Neural crest cell (in vitro differentiated cells): ENCODE data around the gene JDP2. TPM values are rescaled to one million over a fixed set of nuclear protein-coding genes. Genes with fewer than 3 reads are reported as not detected.

ENCODE experiments used
- DNase-seq: peaks from one replicate; pipeline ENCODE4 v3.0.0; 2021; ENCODE audit warnings: low read depth, mixed read lengths, low spot score
- H3K27ac Mint-ChIP-seq: one replicate; pipeline ENCODE4 v1.8.0; 2021; ENCODE audit warnings: mild to moderate bottlenecking, mixed read lengths; ENCODE audit not compliant: unreplicated experiment
- H3K27me3 Mint-ChIP-seq: 2 replicates; pipeline ENCODE4 v1.8.0; 2021; ENCODE audit warnings: low read depth, mild to moderate bottlenecking, mixed read lengths
- H3K36me3 Mint-ChIP-seq: 2 replicates; pipeline ENCODE4 v1.8.0; 2021; ENCODE audit warnings: low read depth, mild to moderate bottlenecking, mixed read lengths
- H3K4me1 Mint-ChIP-seq: 2 replicates; pipeline ENCODE4 v1.8.0; 2021; ENCODE audit warnings: mixed read lengths
- H3K4me3 Mint-ChIP-seq: one replicate; pipeline ENCODE4 v1.8.0; 2021; ENCODE audit warnings: mild to moderate bottlenecking, mixed read lengths
- H3K9me3 Mint-ChIP-seq: 2 replicates; pipeline ENCODE4 v1.8.0; 2021; ENCODE audit warnings: mixed read lengths
- CTCF ChIP-seq: fragments of 200-600 bp; sonication (generic); conservative IDR thresholded peaks from 2 replicates; pipeline ENCODE4 v1.5.0; 2021; ENCODE audit warnings: antibody characterized with exemption, mild to moderate bottlenecking
- total RNA-seq: library from RNA; stranded (reverse); gene quantifications from 2 replicates; pipeline ENCODE4 v1.2.1, GENCODE V29; 2021

The JDP2 gene
- total RNA-seq, 1 donor from 2014 or later: 2.6 TPM

GRCh38 chr14:75495399-75495798, 67.6 kb downstream of the JDP2 start:
- no peak for DNase-seq
- H3K27ac Mint-ChIP-seq: no peak overlapping the region
- TF ChIP-seq CTCF: no peak
- peaks cover 3% of the 10 kb centered on the region for H3K9me3 Mint-ChIP-seq
- no peaks in the 10 kb centered on the region for H3K4me1 Mint-ChIP-seq
- H3K36me3 Mint-ChIP-seq: no peaks in the 10 kb centered on the region
- no peaks in the 10 kb centered on the region for H3K27me3 Mint-ChIP-seq
- no peak overlapping the region for H3K4me3 Mint-ChIP-seq

DNA sequence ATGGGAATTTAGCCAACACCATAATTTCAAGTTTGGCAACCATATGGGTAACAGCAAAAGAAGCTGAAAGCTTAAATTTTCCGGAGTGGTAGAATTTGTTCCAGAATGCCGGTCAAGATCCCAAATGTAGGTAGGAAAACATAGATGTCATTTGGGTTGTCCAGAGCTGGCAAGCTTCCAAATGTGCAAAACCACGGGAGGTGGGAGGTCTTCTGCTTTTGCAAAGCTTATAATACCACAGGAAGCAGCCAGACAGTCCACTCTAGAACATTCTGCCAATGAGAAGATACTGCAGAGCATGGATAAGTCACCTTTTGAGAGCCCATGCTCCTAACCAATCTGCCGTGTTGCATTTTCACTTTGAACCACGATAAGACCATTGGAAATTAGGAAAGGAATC, 68.1 kb downstream of the JDP2 start:
- no peaks in the 10 kb centered on the region for H3K36me3 Mint-ChIP-seq
- no peak overlapping the region for H3K27ac Mint-ChIP-seq
- H3K27me3 Mint-ChIP-seq: no peaks in the 10 kb centered on the region
- no peak for TF ChIP-seq CTCF
- no peaks in the 10 kb centered on the region for H3K4me1 Mint-ChIP-seq
- no peak overlapping the region for H3K4me3 Mint-ChIP-seq
- DNase-seq: no peak
- peaks cover 3% of the 10 kb centered on the region for H3K9me3 Mint-ChIP-seq

DNA sequence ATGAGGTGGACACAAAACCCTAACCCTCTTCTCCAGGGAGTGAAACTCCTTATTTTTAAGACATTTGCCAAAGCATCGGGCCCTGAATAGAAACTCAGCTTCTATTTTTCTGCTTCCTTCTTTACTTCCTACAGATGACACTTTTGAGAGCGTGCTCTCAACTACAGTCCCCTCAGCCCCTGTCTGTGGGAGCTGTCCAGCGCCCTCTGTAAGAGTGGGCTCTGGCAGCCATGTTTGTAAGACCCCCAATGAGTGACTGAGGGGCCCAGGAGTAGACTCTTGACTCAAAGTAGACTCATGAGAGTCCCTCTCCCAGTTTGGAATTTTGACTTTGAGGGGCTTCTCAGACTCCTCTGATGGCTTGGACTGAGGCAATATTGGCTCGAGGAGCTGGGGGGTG, 68.9 kb downstream of the JDP2 start:
- H3K27me3 Mint-ChIP-seq: no peaks in the 10 kb centered on the region

DNA sequence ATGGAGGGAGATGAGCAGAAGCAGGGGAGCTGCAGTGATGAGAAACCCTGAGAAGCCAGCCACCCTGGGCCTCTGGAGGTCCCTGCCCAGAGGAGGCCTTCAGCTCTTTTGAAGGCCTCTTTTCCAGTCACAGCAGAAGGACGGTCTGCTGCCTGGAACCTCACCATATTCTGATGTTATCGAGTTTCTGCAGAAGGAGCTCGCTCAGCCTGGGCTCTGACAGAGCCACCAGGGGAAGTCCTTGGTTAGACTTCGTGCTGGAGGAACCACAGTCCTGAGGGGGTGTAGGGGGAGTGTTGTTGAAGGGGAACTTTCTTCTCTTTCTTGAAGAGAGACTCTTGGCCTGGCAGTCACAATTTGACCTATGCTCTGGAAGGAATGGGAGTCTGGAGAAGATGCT, 69.4 kb downstream of the JDP2 start:
- no peak overlapping the region for H3K4me3 Mint-ChIP-seq
- TF ChIP-seq CTCF: no peak
- peak overlapping the region; percentile 62 for H3K27ac Mint-ChIP-seq

More for the DNA sequence above, 68.9 kb downstream of the JDP2 start:
- no peaks in the 10 kb centered on the region for H3K4me1 Mint-ChIP-seq
- H3K4me3 Mint-ChIP-seq: no peak overlapping the region
- no peak for DNase-seq
- no peak for TF ChIP-seq CTCF
- H3K36me3 Mint-ChIP-seq: no peaks in the 10 kb centered on the region
- peaks cover 3% of the 10 kb centered on the region for H3K9me3 Mint-ChIP-seq
- peak overlapping the region; percentile 62 for H3K27ac Mint-ChIP-seq

DNA sequence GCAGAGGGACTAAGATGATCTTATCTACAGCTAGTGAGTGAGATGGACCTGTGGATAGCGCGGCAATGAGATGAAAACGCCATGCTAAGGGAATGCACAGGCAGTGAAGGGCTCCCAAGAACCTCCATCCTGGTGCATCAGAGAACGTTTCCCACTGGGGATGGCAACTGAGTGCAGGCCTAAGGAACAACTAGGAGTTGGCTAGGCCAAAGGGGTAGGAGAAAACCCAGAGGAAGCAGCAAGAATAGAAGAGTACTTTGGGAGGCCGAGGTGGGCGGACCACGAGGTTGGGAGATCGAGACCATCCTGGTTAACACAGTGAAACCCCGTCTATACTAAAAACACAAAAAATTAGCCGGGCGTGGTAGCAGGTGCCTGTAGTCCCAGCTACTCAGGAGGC, 69.9 kb downstream of the JDP2 start:
- H3K4me1 Mint-ChIP-seq: no peaks in the 10 kb centered on the region
- H3K36me3 Mint-ChIP-seq: no peaks in the 10 kb centered on the region
- no peak for DNase-seq
- TF ChIP-seq CTCF: no peak
- no peak overlapping the region for H3K4me3 Mint-ChIP-seq
- H3K9me3 Mint-ChIP-seq: peaks cover 3% of the 10 kb centered on the region
- no peak overlapping the region for H3K27ac Mint-ChIP-seq
- no peaks in the 10 kb centered on the region for H3K27me3 Mint-ChIP-seq

More for the DNA sequence above, 69.4 kb downstream of the JDP2 start:
- H3K9me3 Mint-ChIP-seq: peaks cover 3% of the 10 kb centered on the region
- H3K36me3 Mint-ChIP-seq: no peaks in the 10 kb centered on the region
- no peak for DNase-seq
- no peaks in the 10 kb centered on the region for H3K27me3 Mint-ChIP-seq
- no peaks in the 10 kb centered on the region for H3K4me1 Mint-ChIP-seq
